HG02678 (cell line): ENCODE results near the gene TRAF1.
"Not testable (repeated sequence)": the region's sequence is repeated elsewhere in the genome, so short reads cannot be mapped to it uniquely, and the experiment has no call there.

Source experiments
- ATAC-seq: cut with Tn5 transposase; IDR thresholded peaks from one replicate; pipeline ENCODE4 v1.9.1; 2021; ENCODE audit warnings: mild to moderate bottlenecking, moderate library complexity; ENCODE audit not compliant: unreplicated experiment

The TRAF1 gene, protein sequence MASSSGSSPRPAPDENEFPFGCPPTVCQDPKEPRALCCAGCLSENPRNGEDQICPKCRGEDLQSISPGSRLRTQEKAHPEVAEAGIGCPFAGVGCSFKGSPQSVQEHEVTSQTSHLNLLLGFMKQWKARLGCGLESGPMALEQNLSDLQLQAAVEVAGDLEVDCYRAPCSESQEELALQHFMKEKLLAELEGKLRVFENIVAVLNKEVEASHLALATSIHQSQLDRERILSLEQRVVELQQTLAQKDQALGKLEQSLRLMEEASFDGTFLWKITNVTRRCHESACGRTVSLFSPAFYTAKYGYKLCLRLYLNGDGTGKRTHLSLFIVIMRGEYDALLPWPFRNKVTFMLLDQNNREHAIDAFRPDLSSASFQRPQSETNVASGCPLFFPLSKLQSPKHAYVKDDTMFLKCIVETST

DNA sequence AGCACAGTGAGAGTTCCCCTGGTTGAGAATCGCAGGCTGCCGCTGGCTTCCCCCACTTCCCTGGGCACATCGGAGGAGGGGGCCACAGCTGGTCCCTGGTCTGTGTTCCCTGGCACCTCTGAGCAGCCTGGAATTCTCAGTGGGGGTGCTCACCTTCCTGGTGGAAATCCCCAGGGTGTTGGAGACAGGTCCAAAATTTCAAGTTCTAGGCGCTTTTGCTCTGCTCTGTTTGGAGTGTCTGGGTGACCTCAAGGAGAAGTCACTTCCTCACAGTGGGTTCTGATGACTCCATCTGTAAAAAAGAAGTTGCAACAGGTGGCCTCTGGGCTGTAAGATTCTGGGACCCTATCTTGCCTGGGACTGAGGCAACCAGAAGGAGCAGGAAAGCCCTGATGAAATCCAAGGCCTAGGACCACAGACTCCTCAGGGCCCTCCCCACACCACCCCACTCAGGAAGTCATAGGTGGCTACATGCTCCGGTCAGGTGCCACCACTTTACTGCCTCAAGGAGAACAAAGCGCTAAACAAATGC lies at the start of gene TRAF1:
TSS of gene TRAF1 (minus strand) at position 400 of the 532 bp plus-strand sequence. CDS start 721 bp downstream, outside the sequence.
- peak; percentile 21 for ATAC-seq

DNA sequence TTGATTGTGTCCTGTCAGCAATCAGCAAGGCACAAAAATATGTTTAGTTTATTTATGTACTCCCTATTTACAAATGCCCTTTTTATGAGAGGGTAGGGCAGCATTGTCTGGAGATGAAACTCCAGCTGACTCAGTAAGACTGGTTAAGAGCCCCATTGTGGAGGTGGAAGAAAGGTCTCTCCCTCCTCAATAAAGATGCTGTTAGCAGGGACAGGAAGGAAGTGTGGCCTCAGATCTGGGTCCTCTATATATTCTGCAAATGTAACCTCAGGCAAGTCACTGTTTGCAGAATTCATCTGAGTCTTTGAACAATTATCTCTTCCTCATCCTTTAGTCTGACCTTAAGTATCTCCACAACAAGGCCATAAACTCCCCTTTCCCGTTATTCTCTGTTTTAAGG lies 48.3 kb upstream of the TRAF1 start:
- no peak for ATAC-seq

DNA sequence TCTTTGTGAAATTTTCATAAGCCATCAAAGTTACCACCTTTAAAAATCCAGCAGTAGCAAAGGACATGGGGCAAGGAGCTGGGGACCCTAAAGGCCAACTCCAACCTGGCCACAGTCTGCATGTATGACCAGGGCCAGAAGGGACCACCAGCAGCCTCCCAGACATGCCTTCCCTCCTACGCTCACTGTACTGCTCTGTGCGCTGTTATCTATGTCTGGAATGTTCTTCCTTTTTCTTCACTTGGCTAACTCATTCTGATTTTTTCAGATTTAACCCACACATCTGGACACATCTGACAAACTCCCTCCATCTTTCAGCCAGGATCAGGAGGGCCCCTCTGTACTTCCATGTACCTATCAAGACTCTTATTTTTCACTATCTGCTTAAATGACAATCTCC lies 47.6 kb upstream of the TRAF1 start:
- no peak for ATAC-seq

DNA sequence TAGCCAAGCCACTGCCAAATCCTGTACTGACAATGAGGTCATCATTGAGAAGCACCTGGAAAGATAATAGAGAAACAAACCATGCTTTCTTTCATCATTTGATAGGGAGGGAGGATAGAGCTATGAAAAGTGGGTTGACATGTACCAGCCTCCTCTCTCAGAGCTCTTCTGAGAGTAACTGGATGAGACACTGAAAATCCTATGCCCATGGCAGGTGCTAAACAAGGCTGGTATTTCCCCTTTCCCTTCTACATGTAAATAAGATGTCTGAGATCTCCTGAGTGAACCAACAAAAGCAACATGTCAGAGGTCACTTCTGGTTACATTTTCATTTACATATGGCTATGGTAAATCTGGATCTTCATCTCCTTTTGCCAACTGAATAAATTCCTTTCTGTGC lies 45.3 kb upstream of the TRAF1 start:
- ATAC-seq, result no peak

DNA sequence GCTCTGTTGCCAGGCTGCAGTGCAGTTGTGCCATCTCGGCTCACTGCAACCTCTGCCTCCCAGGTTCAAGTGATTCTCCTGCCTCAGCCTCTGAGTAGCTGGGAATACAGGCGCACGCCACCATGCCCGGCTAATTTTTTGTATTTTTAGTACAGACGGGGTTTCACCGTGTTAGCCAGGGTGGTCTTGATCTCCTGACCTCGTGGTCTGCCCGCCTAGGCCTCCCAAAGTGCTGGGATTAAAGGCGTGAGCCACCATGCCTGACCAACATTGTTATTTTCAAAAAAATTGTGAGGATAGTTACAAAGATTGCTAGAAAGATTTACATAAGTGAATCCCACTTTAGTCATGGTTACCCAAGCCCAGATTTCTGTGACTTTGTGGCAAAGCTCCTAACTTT lies 44.9 kb upstream of the TRAF1 start:
- not testable (repeated sequence) for ATAC-seq

DNA sequence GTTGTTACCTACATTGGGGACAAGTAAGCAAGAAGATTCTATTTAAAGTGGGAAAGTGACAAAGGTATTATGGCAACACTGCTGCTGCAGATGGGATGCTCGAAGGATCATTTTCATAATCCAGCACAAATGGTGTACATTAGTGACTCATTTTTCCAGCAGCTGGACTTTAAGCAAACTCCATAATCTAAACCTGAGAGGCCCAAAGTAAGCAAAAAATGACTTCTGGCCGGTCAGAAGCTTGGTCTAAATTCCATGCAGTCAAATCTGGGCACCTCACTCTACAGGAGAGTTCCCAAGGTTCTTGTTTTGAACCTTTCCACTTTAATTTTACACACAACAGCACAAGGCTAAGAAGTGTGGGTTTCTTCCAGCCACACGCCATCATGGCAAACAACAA lies 43.6 kb upstream of the TRAF1 start:
- no peak for ATAC-seq

DNA sequence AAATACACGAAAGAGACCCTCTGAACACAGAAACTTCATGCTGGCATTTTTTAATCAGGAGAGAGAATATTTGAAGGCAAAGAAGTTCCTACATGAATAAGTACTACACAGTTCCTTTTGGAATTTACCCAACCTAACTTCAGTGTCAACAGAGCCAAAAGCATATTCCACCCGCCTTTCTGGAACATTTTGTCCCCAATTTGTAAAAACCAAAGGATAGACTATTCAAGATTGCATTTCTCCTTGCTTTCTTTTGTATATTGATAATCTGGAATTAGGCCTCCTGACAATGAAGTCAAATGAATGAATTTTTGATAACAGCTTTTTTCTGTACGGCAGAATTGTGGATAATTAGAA lies 39.4 kb upstream of the TRAF1 start:
- no peak for ATAC-seq

DNA sequence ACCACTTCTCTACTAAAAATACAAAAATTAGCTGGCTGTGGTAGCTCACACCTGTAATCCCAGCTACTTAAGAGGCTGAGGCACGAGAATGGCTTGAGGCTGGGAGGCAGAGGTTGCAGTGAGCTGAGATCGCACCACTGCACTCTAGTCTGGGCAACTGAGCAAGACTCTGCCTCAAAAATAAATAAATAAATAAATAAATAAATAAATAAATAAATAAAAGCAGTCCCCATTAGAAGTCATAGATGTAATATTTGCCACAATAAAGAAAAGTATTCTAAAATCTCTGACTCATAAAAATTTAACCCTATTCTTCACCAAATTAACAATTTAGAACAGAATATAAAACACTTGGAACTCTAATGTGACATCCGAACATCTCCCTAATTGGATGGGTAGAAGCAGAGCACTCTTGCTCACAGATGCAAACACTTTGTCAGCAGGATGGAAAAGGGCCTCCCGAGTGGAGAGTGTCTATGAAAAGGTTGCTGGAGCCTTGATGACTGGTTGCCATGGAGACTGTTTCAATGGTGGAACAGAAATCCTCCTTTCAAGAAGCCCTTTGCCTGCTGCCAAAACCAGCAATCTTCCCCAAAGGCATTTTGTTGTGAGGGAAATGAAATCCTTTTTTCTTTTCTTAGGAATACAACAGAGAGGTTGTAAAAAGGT lies 38.9 kb upstream of the TRAF1 start:
- no peak for ATAC-seq

DNA sequence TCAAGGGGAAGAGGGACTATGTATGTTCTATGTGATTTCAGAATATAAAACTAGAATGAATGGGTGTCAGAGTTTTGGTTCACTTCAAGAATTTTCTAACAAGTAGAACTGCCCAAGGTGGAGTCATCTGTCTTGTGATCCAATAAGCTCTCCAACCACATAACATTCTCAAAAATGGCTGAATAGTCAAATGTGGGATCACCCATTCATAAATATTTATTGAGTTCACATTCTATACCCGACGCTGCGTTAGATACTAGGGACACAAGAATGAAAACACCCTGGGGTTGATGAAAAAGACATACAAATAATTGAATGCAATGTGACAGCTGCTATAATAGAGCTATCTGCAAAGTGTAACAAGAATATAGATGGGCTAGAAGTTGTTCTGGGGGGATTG lies 35.3 kb upstream of the TRAF1 start:
- no peak for ATAC-seq

DNA sequence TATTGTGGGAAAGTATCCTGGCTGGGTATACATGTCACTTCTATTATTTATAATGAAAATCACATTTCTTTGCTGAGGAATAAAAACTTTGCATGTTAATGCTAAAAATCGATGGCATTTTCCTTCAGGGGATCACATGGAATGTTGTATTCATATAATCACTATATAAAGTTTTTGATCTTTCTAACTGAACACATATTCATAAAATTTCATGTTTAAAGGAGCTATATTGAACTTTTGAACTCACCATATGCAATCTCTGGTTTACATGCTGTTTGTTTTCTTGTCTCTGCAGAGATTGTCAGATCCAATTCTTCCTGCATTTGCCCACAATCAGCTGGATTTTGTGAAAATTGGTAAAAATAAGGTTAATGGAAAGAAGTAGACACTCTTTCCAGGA lies 33.4 kb upstream of the TRAF1 start:
- ATAC-seq, result no peak

DNA sequence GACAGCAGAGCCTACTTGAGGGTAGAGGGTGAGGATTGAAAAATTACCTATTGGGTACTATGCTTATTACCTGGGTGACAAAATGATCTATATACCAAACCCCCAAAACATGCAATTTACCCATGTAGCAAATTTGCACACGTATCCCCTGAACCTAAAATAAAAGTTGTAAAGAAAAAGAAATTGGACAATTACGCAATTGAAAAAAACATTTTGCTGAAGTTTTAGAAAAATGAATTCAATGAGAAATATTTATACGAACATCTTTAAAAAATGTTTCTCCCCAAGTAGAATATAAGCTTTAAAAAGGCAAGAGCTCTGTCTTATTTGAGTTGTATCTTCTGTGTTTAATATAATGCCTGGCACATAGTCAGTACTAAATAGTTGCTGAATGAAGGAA lies 30.3 kb upstream of the TRAF1 start:
- no peak for ATAC-seq

DNA sequence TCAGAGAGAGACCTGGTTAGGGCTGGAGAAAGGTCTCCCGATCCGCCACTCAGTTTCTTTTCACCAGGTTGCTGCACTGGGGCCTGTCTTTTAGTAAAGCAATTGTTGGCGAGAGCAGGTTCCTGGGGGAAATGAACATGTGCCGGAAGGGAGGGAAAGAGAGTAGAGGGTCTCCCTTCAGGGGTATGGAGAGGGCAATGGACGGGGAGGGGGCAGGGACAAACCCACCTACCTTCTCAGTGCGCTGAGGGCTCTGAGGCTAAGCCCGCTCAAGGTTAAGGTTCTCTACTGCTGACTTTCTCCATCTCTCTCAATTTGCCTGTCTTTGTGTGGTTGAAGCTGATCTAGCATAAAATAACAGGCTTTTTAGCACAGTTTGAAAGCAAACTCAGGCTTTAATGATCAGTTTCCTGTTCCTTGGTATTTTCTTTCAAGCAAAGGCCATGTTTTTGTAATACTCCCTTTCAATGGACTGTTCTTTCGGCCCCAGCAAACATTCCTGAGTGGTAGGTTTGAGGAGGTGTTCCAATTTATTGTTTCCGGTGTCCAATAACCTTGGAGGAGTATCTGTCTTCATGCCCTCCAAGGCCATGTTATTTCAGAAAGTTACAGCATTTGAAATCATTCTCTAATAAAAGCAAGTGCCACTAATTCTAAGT lies 25.5 kb upstream of the TRAF1 start:
- ATAC-seq, result no peak

DNA sequence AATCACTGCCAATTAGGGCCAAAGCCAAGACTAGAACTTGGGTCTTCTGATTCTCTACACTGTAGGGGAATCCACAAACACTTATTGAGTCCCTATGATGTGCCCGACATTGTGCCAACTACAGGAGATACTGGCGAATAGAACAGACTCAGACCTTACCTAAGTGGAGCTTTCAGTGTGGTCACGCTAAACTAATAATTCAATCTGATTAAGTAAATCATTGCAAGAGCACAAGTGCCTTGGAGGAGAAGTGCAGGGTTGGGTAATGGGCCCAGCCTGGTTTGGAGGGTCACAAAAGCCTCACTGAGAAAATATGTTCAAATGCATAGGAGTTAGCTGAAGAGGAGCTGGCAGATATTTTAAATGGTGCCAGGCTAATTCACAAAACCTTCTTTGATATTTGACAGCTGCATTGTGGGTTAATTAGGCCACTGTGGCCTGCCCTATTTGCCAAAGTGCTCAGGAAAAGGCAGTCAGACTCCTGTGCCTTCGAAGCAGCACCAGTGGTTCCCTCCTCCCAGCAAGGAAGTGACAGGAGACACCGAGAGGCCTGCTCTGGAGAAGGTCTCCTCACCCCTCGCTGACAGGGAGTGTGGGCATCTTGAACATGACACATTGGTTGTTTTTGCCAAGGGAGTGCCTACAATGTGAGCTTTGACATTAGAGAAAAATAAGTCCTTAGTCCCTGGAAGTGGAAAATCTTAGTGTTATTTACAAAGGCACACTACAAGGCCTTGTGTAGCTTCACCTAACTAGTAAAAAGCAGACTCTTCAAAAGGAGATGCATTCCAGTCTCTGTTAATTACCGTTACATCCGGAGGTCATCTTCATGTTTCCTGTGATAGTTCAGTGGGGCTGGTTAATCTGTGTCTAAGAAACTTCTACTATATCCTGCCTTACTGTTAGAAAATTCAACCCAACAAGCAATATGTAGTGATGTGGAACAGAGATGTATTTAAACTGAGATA lies 24.1 kb upstream of the TRAF1 start:
- ATAC-seq, result no peak

DNA sequence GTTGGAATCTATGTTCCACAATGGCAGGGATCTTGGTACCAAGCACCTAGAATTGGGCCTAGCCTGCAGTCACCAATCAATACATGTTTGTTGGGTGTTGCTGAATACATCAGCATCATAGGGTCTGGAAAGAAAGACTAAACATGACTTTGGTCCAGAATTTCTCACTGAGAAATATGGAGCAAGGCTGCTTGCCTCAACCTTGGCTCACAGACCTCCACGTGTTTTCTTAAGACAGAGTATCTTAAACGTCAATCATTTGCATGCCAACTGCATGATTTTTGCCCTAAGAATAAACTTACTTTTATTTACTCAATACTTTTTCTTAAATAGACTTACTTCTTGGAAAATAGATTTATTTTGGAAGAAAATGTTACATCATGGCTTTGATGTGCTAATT lies 22.7 kb upstream of the TRAF1 start:
- no peak for ATAC-seq

DNA sequence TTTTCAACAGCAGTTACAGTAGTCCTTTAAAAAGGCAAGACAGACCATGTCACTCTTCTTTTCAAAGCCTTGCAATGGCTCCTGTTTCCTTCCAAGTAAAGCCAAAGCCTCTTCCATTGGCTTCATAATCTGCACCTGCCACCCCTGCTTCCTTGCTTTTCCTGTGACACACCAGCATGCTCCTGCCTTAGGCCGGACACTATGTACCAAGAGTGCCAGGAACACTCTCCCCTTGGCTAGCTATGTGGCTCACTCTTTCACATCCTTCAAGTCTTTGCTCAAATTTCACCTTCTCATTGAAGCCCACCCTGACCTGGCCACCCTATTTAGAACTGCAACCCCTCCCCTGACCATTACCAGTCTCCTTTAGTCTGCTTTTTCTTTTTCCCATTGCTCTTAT lies 22.2 kb upstream of the TRAF1 start:
- ATAC-seq, result no peak

DNA sequence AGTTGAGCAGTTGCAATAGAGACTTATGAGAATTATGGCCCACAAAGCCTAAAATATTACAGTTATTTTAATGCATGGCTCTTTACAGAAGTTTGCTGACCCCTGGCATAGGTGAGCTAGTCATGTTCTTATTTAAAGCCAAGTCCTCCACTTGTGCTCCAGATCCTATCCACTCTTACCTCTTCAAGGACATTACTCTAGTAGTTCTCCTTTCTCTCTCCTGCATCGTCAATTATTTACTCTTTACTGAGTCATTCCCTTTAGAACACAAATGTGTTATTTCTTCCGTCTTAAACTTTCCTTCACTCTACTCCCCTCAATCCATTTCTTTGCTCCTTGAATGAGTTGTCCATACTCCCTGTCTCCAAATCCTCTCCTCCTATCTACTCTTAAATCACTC lies 20.6 kb upstream of the TRAF1 start:
- no peak for ATAC-seq

DNA sequence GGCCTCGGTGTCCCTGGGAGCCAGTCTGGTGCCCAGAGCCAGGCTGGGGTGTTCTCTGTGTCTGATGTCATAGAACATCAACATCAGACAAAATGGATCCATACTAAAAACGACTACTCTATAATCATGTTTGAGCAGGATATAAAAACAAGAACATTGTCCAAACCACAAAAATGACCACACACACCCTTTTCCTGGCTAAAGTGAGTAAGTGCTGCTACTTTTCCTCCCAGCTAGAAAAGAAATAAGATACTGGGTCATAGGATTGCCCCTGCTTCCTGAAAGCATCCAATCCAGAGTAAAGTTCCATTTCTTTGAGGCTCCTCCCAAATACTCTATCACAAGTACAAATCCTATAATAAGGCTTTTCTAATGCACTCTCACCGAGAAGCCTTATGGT lies 19.7 kb upstream of the TRAF1 start:
- no peak for ATAC-seq

DNA sequence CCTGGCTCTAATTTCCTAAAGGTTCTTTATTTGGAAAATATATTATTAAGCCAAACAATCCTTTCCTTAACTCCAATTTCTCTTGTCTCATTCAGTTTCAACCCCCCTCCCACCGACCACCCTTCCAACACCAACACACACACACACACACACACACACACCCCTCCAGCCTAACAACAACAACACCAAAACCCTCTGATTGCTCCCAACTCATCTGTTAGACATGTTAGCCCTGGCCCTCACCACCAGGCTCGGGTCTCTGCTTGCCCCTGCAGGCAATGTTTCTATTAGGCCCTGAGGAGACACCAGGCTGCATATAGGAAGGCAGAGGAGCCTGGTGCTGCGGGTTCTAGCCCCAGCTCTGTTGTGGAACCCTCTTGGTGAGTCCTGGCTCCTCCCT lies 18.4 kb upstream of the TRAF1 start:
- no peak for ATAC-seq

DNA sequence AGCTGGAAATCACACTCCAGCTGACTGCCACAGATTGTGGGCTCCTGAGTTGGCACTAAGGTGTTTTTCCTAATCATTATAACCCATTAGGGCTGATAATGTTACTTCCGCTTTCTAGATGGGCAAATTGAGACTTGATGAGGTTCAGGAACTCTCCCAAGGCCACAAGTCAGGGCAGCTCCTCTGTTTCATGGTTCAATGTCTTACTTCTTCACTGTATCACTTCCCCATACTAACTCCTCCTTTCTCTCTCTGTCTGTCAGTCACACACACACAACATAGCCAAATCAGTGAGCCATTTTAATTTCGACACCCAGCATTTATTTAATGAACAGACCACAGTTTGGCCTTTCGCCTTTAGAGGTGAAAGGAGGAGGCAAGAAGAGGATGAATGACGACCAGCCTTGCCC lies 17.8 kb upstream of the TRAF1 start:
- ATAC-seq, result peak; percentile 91

DNA sequence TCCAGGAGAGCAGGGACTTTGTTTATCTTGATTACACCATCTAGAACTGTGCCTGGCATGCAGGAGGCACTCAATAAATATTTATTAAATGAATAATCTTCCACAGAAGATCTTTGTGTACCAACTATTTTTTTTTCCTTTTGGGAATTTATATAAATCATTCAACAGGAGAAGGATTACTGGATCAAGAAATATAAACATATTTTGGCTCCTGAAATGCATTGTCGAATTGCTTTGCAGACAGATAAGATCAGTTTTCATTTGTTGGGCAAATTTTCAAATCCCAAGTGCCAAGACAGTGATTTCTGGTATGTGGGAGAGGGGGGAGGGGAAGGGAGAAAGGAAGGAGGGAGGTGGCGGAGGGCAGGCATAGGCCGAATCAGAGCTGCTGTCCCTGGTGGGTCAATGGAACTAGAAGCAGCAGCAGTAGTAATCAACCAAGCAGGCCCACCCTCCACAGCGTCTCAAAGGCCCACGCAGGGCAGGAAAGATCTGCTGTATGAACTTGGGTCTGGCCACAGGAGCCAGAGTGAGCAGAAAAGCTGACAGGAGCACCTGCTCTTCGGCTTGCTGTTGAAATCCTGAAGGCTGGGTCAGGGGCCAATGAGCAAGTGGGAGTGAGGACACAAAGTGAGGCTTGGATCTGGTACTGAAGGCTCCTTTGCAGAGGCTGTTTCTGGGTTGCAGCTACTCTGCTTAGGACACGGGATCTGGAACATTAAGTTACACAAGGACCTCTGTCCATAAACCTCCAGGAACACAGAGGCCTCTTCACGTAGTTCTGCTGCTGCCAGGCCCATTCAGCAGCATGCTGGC lies 15.8 kb upstream of the TRAF1 start:
- ATAC-seq, result no peak
